GM23248 (cell line): ENCODE measurements around the gene GPT2. TPM values are rescaled to one million over a fixed set of nuclear protein-coding genes. Genes with fewer than 3 reads are reported as not detected.

ENCODE experiments used
- DNase-seq: peaks from one replicate; pipeline ENCODE4 v3.0.0-alpha.2; 2015
- H2AFZ ChIP-seq: fragments of 200-600 bp; sonication (generic); 2 replicates; pipeline ENCODE4 v1.6.1; 2016; ENCODE audit warnings: antibody characterized with exemption
- H3F3A ChIP-seq: fragments of 200-600 bp; sonication (generic); 2 replicates; pipeline ENCODE4 v1.6.1; 2016; ENCODE audit warnings: mild to moderate bottlenecking, antibody characterized with exemption, mixed run types; ENCODE audit not compliant: insufficient read depth
- H3K27ac ChIP-seq: fragments of 200-600 bp; sonication (generic); 2 replicates; pipeline ENCODE4 v1.5.1; 2016; ENCODE audit warnings: mild to moderate bottlenecking
- H3K27me3 ChIP-seq: fragments of 200-600 bp; sonication (generic); replicated peaks from 2 replicates; pipeline ENCODE4 v1.6.1; 2016; ENCODE audit warnings: mild to moderate bottlenecking; ENCODE audit not compliant: insufficient read depth
- H3K36me3 ChIP-seq: fragments of 200-600 bp; sonication (generic); 2 replicates; pipeline ENCODE4 v1.6.1; 2016; ENCODE audit warnings: low read depth, mild to moderate bottlenecking
- H3K4me1 ChIP-seq: fragments of 200-600 bp; sonication (generic); 2 replicates; pipeline ENCODE4 v1.6.1; 2016; ENCODE audit warnings: mild to moderate bottlenecking; ENCODE audit not compliant: insufficient read depth
- H3K4me2 ChIP-seq: fragments of 200-600 bp; sonication (generic); one replicate; pipeline ENCODE4 v1.6.1; 2016; ENCODE audit warnings: mild to moderate bottlenecking; ENCODE audit not compliant: unreplicated experiment
- H3K4me3 ChIP-seq: fragments of 200-600 bp; sonication (generic); 2 replicates; pipeline ENCODE4 v1.5.1; 2016; ENCODE audit warnings: mild to moderate bottlenecking
- H3K79me2 ChIP-seq: fragments of 200-600 bp; sonication (generic); 2 replicates; pipeline ENCODE4 v1.6.1; 2016; ENCODE audit warnings: mild to moderate bottlenecking; ENCODE audit not compliant: insufficient read depth
- H3K9ac ChIP-seq: fragments of 200-600 bp; sonication (generic); 2 replicates; pipeline ENCODE4 v1.6.1; 2016; ENCODE audit warnings: mild to moderate bottlenecking
- H3K9me2 ChIP-seq: fragments of 200-600 bp; sonication (generic); 2 replicates; pipeline ENCODE4 v1.6.1; 2016; ENCODE audit warnings: mixed run types, mild to moderate bottlenecking, moderate library complexity; ENCODE audit not compliant: insufficient read depth
- H3K9me3 ChIP-seq: fragments of 200-600 bp; sonication (generic); one replicate; pipeline ENCODE4 v1.6.1; 2017; ENCODE audit warnings: low read depth
- H4K20me1 ChIP-seq: fragments of 200-600 bp; sonication (generic); 2 replicates; pipeline ENCODE4 v1.6.0; 2016; ENCODE audit not compliant: insufficient read depth
- EZH2 ChIP-seq: fragments of 200-600 bp; sonication (generic); IDR thresholded peaks from 2 replicates; pipeline ENCODE4 v1.6.1; 2018; ENCODE audit warnings: antibody characterized with exemption, mild to moderate bottlenecking; ENCODE audit not compliant: insufficient read depth, poor library complexity, severe bottlenecking
- EZH2phosphoT487 ChIP-seq: fragments of 200-600 bp; sonication (generic); IDR thresholded peaks from 2 replicates; pipeline ENCODE4 v1.6.1; 2018; ENCODE audit warnings: antibody characterized with exemption, moderate library complexity, mild to moderate bottlenecking, low read depth; ENCODE audit not compliant: insufficient read depth
- WGBS, 2 experiments: methylation state at CpG; one replicate each; pipeline ENCODE4 v1.1.6; 2015 to 2017; ENCODE audit warnings: low lambda C conversion rate in 2 of 2, low coverage in 1 of 2; ENCODE audit errors: missing lambda C conversion rate in 2 of 2; 5-methylcytosine and 5-hydroxymethylcytosine counted together
- in situ Hi-C: fragments of 300-500 bp; cut with MboI; formaldehyde crosslinking; loops from 2 replicates; pipeline ENCODE4 v1.15.0; 2020
- polyA plus RNA-seq: library from polyadenylated mRNA; unstranded; fragments of >200 nt; fragmentation: Nextera tagmentation; extraction: Ambion mirVana; gene quantifications from 2 replicates; pipeline ENCODE4 v1.2.1, GENCODE V29; 2016
- total RNA-seq: library from RNA; depleted of rRNA; stranded (reverse); fragments of >200 nt; shearing (Covaris generic); gene quantifications from 2 replicates; pipeline ENCODE4 v1.2.3, GENCODE V29; 2014

Gene GPT2
- total and polyA plus RNA-seq, 2 experiments from 2014 or later, result 26.9 to 33.7 TPM

GRCh38 chr16:46903255-46903905, 19.2 kb downstream of the GPT2 start:
- Histone ChIP-seq H3K9ac (no peak overlapping the region), H3K4me1 (peaks cover 7% of the 10 kb centered on the region; the same call in 1 of the 2 replicates), H3F3A (peaks cover 1% of the 10 kb centered on the region; the same call in 1 of the 2 replicates), H4K20me1 (no peaks in the 10 kb centered on the region), H3K79me2 (no peaks in the 10 kb centered on the region), H3K9me3 (no peaks in the 10 kb centered on the region), H3K4me3 (no peak overlapping the region), H3K27me3 (no peaks in the 10 kb centered on the region), H3K36me3 (0 out of 2 replicates have a peak, but pooled peaks cover 5% of the 10 kb centered on the region), H2AFZ (no peak overlapping the region), H3K4me2 (no peak overlapping the region), H3K27ac (no peak overlapping the region), H3K9me2 (no peaks in the 10 kb centered on the region)
- DNase-seq, result no peak
- TF ChIP-seq EZH2phosphoT487, result no peak
- TF ChIP-seq EZH2, result no peak
- WGBS, 2 experiments, result 92 to 93% methylated on average over 5 of the region's 5 CpGs
- in situ Hi-C loops, result no loop called here

DNA sequence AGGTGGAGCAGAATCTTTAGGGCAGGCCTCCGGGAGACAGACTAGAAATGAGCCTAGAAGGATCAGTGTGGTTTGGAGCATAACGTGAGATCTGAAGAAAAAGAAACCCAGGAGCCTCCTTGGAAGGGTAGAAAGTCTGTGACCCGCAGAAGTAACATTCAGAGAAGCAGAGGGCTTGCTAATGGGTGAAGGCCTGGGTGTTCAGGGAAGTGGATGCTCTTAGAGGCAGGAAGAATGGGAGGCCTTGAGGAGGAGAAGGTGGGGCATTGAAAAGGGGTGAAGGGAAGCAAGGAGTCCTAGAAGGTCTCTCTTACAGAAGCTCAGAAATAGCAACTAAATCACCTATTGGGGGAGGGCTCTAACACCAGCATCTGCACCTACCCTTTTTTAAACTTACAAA, 20.3 kb downstream of the GPT2 start:
- Histone ChIP-seq H3K27me3 (no peaks in the 10 kb centered on the region), H4K20me1 (no peaks in the 10 kb centered on the region), H3K4me3 (no peak overlapping the region), H3K4me1 (peaks cover 2% of the 10 kb centered on the region; the same call in 1 of the 2 replicates), H3K79me2 (no peaks in the 10 kb centered on the region), H3K9ac (no peak overlapping the region), H3K4me2 (no peak overlapping the region), H2AFZ (no peak overlapping the region), H3K27ac (no peak overlapping the region), H3K9me2 (no peaks in the 10 kb centered on the region), H3K36me3 (0 out of 2 replicates have a peak, but pooled peaks cover 5% of the 10 kb centered on the region), H3F3A (peaks cover 4% of the 10 kb centered on the region; the same call in 1 of the 2 replicates), H3K9me3 (no peaks in the 10 kb centered on the region)
- in situ Hi-C loops, result no loop called here
- WGBS, 2 experiments, result 96 to 98% methylated on average over 3 of the region's 3 CpGs
- TF ChIP-seq EZH2 (no peak), EZH2phosphoT487 (no peak)
- no peak for DNase-seq

DNA sequence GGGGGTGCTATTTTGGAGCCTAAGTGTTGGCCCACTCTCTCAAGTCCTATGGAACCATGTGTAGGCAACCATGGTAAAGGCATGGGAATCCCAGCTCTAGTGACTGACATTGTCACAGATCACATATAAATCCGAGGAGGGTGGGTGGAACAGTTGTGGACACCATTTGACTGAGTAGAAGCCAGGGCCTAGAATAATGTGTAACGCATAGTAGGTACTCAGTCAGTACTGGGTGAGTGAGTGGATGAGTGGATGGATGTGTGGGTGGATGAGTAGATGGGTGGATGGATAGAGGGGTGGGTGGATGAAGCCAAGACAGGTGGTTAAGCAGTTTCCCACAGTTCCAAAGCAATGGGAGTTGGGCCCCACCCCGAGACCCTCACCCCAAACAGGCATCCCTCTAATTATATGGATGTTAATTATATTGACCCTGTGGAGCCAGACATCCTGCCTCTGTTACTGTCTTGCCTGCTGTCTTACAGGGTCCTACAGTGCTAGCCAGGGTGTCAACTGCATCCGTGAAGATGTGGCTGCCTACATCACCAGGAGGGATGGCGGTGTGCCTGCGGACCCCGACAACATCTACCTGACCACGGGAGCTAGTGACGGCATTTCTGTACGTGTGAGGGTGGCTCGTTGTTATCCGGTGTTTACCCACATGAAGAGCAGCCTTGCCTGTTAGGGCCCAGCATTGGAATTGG, 22.3 kb downstream of the GPT2 start:
- Histone ChIP-seq H3K27ac (no peak overlapping the region), H3K9ac (no peak overlapping the region), H4K20me1 (no peaks in the 10 kb centered on the region), H3K36me3 (peaks cover 18% of the 10 kb centered on the region), H3K4me2 (no peak overlapping the region), H2AFZ (no peak overlapping the region), H3K4me3 (no peak overlapping the region), H3K79me2 (no peaks in the 10 kb centered on the region), H3K4me1 (no peaks in the 10 kb centered on the region), H3F3A (peaks cover 4% of the 10 kb centered on the region; the same call in 1 of the 2 replicates), H3K9me2 (no peaks in the 10 kb centered on the region), H3K27me3 (no peaks in the 10 kb centered on the region), H3K9me3 (no peaks in the 10 kb centered on the region)
- WGBS, 2 experiments, result 94 to 98% methylated on average over 12 of the region's 12 CpGs
- DNase-seq, result no peak
- in situ Hi-C loops, result no loop called here
- no peak for TF ChIP-seq EZH2phosphoT487
- TF ChIP-seq EZH2, result no peak

DNA sequence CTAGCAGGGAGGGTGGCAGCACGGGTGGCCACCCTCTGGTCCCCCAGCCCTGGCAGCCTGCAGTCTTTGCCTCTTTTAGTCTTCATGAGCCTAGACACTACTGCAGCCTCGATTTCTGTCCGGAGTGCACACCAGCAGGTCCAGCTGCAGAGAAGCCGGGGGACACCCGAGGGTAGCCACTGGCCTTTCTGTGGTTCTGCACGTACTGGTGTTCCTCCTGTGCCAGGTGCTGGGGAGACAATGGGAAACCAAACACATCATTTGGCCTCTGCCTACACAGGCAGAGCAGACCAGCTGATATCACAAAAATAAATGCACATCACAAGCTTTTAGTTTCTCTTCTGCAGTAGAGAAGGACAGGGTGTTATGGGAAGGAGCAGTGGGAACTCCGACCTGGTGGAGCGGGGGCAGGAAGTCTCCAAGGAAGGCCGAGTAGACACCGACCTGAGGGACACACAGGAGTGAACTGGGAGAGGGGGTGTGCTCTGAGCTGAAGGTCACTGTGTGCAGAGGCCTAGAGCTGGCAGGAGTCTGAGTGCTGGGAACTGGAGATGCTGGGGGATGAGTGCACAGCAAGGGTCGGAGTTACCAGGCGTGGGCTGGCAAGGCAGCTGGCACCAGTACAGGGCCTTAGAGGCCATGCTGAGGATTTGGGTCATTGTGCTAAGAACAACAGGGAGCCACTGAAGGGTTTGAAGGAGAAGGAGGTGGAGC, 23.1 kb downstream of the GPT2 start:
- Histone ChIP-seq H3K9me2 (no peaks in the 10 kb centered on the region), H2AFZ (no peak overlapping the region)
- WGBS, 2 experiments, result 84 to 87% methylated on average over 12 of the region's 12 CpGs

More for the DNA sequence above, 23.1 kb downstream of the GPT2 start:
- no peaks in the 10 kb centered on the region for H3K27me3 ChIP-seq
- peaks cover 21% of the 10 kb centered on the region for H3K36me3 ChIP-seq
- in situ Hi-C loops, result no loop called here
- no peaks in the 10 kb centered on the region for H3K9me3 ChIP-seq
- H3K4me1 ChIP-seq, result no peaks in the 10 kb centered on the region
- H3F3A ChIP-seq, result peaks cover 4% of the 10 kb centered on the region; the same call in 1 of the 2 replicates
- H3K27ac ChIP-seq, result no peak overlapping the region
- no peaks in the 10 kb centered on the region for H3K79me2 ChIP-seq
- no peak for TF ChIP-seq EZH2phosphoT487
- TF ChIP-seq EZH2, result no peak
- no peak overlapping the region for H3K9ac ChIP-seq
- no peak overlapping the region for H3K4me2 ChIP-seq
- DNase-seq, result no peak
- no peak overlapping the region for H3K4me3 ChIP-seq
- H4K20me1 ChIP-seq, result no peaks in the 10 kb centered on the region
